Measurements from ENCODE around the gene PLA2G6. TPM values are rescaled to one million over a fixed set of nuclear protein-coding genes. Genes with fewer than 3 reads are reported as not detected.

The PLA2G6 gene
- total and polyA plus RNA-seq, 9 of the 15 experiments (the other 6 are each of a cell fraction or from before 2014, with no cell fraction given), result 0.11 to 12.2 (median 9.7) TPM

- DNase-seq (ENCODE audit: extremely low read depth in 1 of 4, low spot score in 3 of 4), result no peak
- intact Hi-C loops (cut with micrococcal nuclease) (loop anchor here (10.0 kb wide), 1 partner anchor 85 kb away; the partner anchor contains the start of gene BAIAP2L2), in situ Hi-C loops (cut with MboI) (no loop called here)
- Histone ChIP-seq H3K4me3 (no peak overlapping the region), H3K27me3 (ENCODE audit: control insufficient read depth in 2 of 2, insufficient read depth in 2 of 2, low read length in 2 of 2) (no peaks in the 10 kb centered on the region), H3K4me1 (replicated peaks in 1 of 2; ENCODE audit: control insufficient read depth in 2 of 2, insufficient read depth in 2 of 2, low read length in 2 of 2) (peaks cover 4 to 24% of the 10 kb centered on the region in 2 experiments; a peak in 3 of 5 replicates), H3K27ac (ENCODE audit: extremely low read depth, low read depth, low read length) (no peak overlapping the region), H3K36me3 (ENCODE audit: control insufficient read depth, insufficient read depth, low read length) (no peaks in the 10 kb centered on the region), H3K9ac (ENCODE audit: insufficient read depth in 1 of 2, low read depth in 2 of 2, low read length in 2 of 2) (no peak overlapping the region), H3K9me1 (ENCODE audit: control insufficient read depth, insufficient read depth, low read length) (no peaks in the 10 kb centered on the region), H3K79me2 (ENCODE audit: control insufficient read depth, insufficient read depth, low read length) (peaks cover 26% of the 10 kb centered on the region), H3K9me3 (replicated peaks; ENCODE audit: control insufficient read depth, insufficient read depth, low read depth, low read length) (no peaks in the 10 kb centered on the region), H3K4me2 (ENCODE audit: insufficient read depth, low read length) (no peak overlapping the region), H4K20me1 (replicated peaks; ENCODE audit: control insufficient read depth, insufficient read depth, low read length) (0 out of 2 replicates have a peak, but pooled peaks cover 9% of the 10 kb centered on the region), H2AFZ (ENCODE audit: low read depth, low read length) (no peak overlapping the region)
- no TSS peak for BruUV-seq (replicated peaks)
- TF ChIP-seq HOMEZ (CRISPR knock-in tag; IDR thresholded peaks at IDR 0.05) (no peak), GABPA (tag; conservative IDR thresholded peaks at IDR 0.05; ENCODE audit: low read depth) (no peak), ZKSCAN1 (IDR thresholded peaks at IDR 0.05; ENCODE audit: low read depth, low read length) (peak; percentile 94)
- ChIA-PET CTCF (ENCODE audit: low intra/inter-chr PET ratio) (no interaction called here), POLR2A (interaction anchor here (1.4 kb wide), 1 partner anchor 15 kb away, joined by 6 read pairs; no protein-coding TSS in a partner anchor)
- no peak for FAIRE-seq
- WGBS (ENCODE audit: insufficient coverage, low coverage, missing lambda C conversion rate), result 71% methylated on average over 8 of the region's 10 CpGs
- ATAC-seq, result no peak
These were observed 18.4 kb upstream of the PLA2G6 start for GRCh38 chr22:38199826-38200559.

Measured in K562 (cell line).